ENCODE results near the gene COL8A1. TPM values are rescaled to one million over a fixed set of nuclear protein-coding genes. Genes with fewer than 3 reads are reported as not detected.

The COL8A1 gene
- total and polyA plus RNA-seq, 11 donors, result 4.9 to 39.2 (median 21.1) TPM

- intact Hi-C loops (cut with DNase I), result no loop called here
- H3K27ac ChIP-seq, result no peak overlapping the region
- ATAC-seq (no peak), DNase-seq (no peak)
- peaks cover 0 to 8% (median 0%) of the 10 kb centered on the region in 9 donors for H3K36me3 ChIP-seq
- TF ChIP-seq CTCF (IDR thresholded peaks at IDR 0.05) (no peak), POLR2A (IDR thresholded peaks at IDR 0.05) (no peak)
- peaks cover 0 to 3% (median 0%) of the 10 kb centered on the region in 12 donors for H3K9me3 ChIP-seq
- no peaks in the 10 kb centered on the region for H3K27me3 ChIP-seq
- H3K4me1 ChIP-seq, result peaks cover 0 to 25% (median 2%) of the 10 kb centered on the region in 12 donors
- 94 to 96% (median 95%) methylated on average over 5 of the region's 5 CpGs for WGBS, 4 donors
- no peak overlapping the region for H3K4me3 ChIP-seq
Measured at GRCh38 chr3:99696497-99696896, 58.1 kb downstream of the COL8A1 start.

GRCh38 chr3:99697250-99697649 lies 58.9 kb downstream of the COL8A1 start:
- no peak overlapping the region for H3K4me3 ChIP-seq
- intact Hi-C loops (cut with DNase I), result no loop called here
- H3K36me3 ChIP-seq, result peaks cover 0 to under 1% (median 0%) of the 10 kb centered on the region in 9 donors
- no peaks in the 10 kb centered on the region for H3K27me3 ChIP-seq
- no peak for ATAC-seq
- DNase-seq, result no peak
- TF ChIP-seq CTCF (IDR thresholded peaks at IDR 0.05) (no peak), POLR2A (IDR thresholded peaks at IDR 0.05) (no peak)
- H3K4me1 ChIP-seq, result peaks cover 0 to 29% (median 3%) of the 10 kb centered on the region in 12 donors
- H3K9me3 ChIP-seq, result peaks cover 0 to 3% (median 0%) of the 10 kb centered on the region in 12 donors
- 74 to 96% (median 85%) methylated on average over 5 of the region's 5 CpGs for WGBS, 4 donors
- no peak overlapping the region for H3K27ac ChIP-seq

- no peaks in the 10 kb centered on the region for H3K36me3 ChIP-seq
- DNase-seq, result no peak
- H3K4me3 ChIP-seq, result no peak overlapping the region
- no peaks in the 10 kb centered on the region for H3K27me3 ChIP-seq
- peaks cover 0 to 3% (median 0%) of the 10 kb centered on the region in 12 donors for H3K9me3 ChIP-seq
- no peak for TF ChIP-seq CTCF (IDR thresholded peaks at IDR 0.05)
- no peak for TF ChIP-seq POLR2A (IDR thresholded peaks at IDR 0.05)
- ATAC-seq, result no peak
- intact Hi-C loops (cut with DNase I), result no loop called here
- 69% methylated on average over 2 of the region's 2 CpGs for WGBS, 4 donors
- peaks cover 0 to 36% (median 3%) of the 10 kb centered on the region in 12 donors for H3K4me1 ChIP-seq
- peak overlapping the region in 1 of 12 donors; percentile 46 for H3K27ac ChIP-seq
Measured at GRCh38 chr3:99698932-99699331, 60.5 kb downstream of the COL8A1 start.

- ATAC-seq (peak in 3 of 4 donors; percentile 45 to 85 (median 55)), DNase-seq (no peak)
- H3K9me3 ChIP-seq, result peaks cover 0 to 3% (median 0%) of the 10 kb centered on the region in 12 donors
- H3K4me3 ChIP-seq, result no peak overlapping the region
- WGBS, 4 donors, result 78 to 82% (median 80%) methylated on average over 9 of the region's 9 CpGs
- intact Hi-C loops (cut with DNase I), result no loop called here
- H3K36me3 ChIP-seq, result no peaks in the 10 kb centered on the region
- peak overlapping the region in 4 of 12 donors; percentile 44 to 54 (median 46) for H3K27ac ChIP-seq
- TF ChIP-seq POLR2A (IDR thresholded peaks at IDR 0.05) (no peak), CTCF (IDR thresholded peaks at IDR 0.05) (no peak)
- H3K4me1 ChIP-seq, result peaks cover 0 to 36% (median 3%) of the 10 kb centered on the region in 12 donors
- no peaks in the 10 kb centered on the region for H3K27me3 ChIP-seq
Measured at GRCh38 chr3:99699841-99700240, 61.4 kb downstream of the COL8A1 start.
